HepG2 (cell line): ENCODE data around the gene FOXA3. TPM values are rescaled to one million over a fixed set of nuclear protein-coding genes. Genes with fewer than 3 reads are reported as not detected.

Experiments used
- ATF1 ChIP-seq: IDR thresholded peaks from 2 replicates; pipeline ENCODE4 v1.6.1; 2016; ENCODE audit warnings: mild to moderate bottlenecking, control low read depth
- ATRX ChIP-seq: sonication (generic); formaldehyde crosslinking; IDR thresholded peaks from 2 replicates; pipeline ENCODE4 v1.4.0; 2020; ENCODE audit warnings: missing genetic modification reagents, borderline replicate concordance
- HOXA3 ChIP-seq: sonication (generic); formaldehyde crosslinking; IDR thresholded peaks from 2 replicates; pipeline ENCODE4 v1.5.0; 2020; ENCODE audit warnings: missing genetic modification reagents
- KMT2A ChIP-seq: sonication (generic); formaldehyde crosslinking; IDR thresholded peaks from 2 replicates; pipeline ENCODE4 v1.4.0; 2020; ENCODE audit warnings: missing genetic modification reagents
- MAFF ChIP-seq: IDR thresholded peaks from 2 replicates; pipeline ENCODE4 v1.6.1; 2011; ENCODE audit warnings: low read depth, low read length, improper control_type of control experiment
- PHF5A ChIP-seq: IDR thresholded peaks from one replicate; pipeline ENCODE4 v1.6.1; 2018; ENCODE audit warnings: low read depth, missing genetic modification reagents; ENCODE audit not compliant: unreplicated experiment
- PHF8 ChIP-seq: sonication (generic); formaldehyde crosslinking; IDR thresholded peaks from 2 replicates; pipeline ENCODE4 v1.5.0; 2020; ENCODE audit warnings: missing genetic modification reagents
- RCOR2 ChIP-seq: IDR thresholded peaks from 2 replicates; pipeline ENCODE4 v1.6.1; 2016; ENCODE audit warnings: missing biosample characterization, missing genetic modification reagents
- RFX3 ChIP-seq: IDR thresholded peaks from 2 replicates; pipeline ENCODE4 v1.6.1; 2016; ENCODE audit warnings: missing biosample characterization, missing genetic modification reagents
- SKI ChIP-seq: fragments of 450-650 bp; IDR thresholded peaks from one replicate; pipeline ENCODE4 v1.6.1; 2018; ENCODE audit warnings: mild to moderate bottlenecking; ENCODE audit not compliant: partially characterized antibody
- SYNCRIP ChIP-seq: fragments of 200-400 bp; formaldehyde crosslinking; IDR thresholded peaks from 2 replicates; pipeline ENCODE4 v1.6.1; 2018; ENCODE audit warnings: mild to moderate bottlenecking, low read depth, low read length; ENCODE audit not compliant: insufficient read depth
- TSC22D2 ChIP-seq: sonication (generic); formaldehyde crosslinking; IDR thresholded peaks from 2 replicates; pipeline ENCODE4 v1.5.1; 2020; ENCODE audit warnings: missing genetic modification reagents, mild to moderate bottlenecking, borderline replicate concordance
- ZBTB7B ChIP-seq: sonication (generic); formaldehyde crosslinking; IDR thresholded peaks from 2 replicates; pipeline ENCODE4 v1.4.0; 2020; ENCODE audit warnings: missing genetic modification reagents
- ZNF207 ChIP-seq: fragments of 450-650 bp; IDR thresholded peaks from 2 replicates; pipeline ENCODE4 v1.6.1; 2016; ENCODE audit warnings: antibody characterized with exemption, borderline replicate concordance
- ZNF230 ChIP-seq: sonication (generic); formaldehyde crosslinking; IDR thresholded peaks from 2 replicates; pipeline ENCODE4 v1.4.0; 2020; ENCODE audit warnings: mild to moderate bottlenecking, missing genetic modification reagents
- ZNF30 ChIP-seq: sonication (generic); formaldehyde crosslinking; IDR thresholded peaks from 2 replicates; pipeline ENCODE4 v1.5.0; 2020; ENCODE audit warnings: mild to moderate bottlenecking, missing genetic modification reagents
- ZNF75D ChIP-seq: sonication (generic); formaldehyde crosslinking; IDR thresholded peaks from 2 replicates; pipeline ENCODE4 v1.8.1; 2023; ENCODE audit warnings: missing genetic modification reagents, mild to moderate bottlenecking, borderline replicate concordance
- ZSCAN22 ChIP-seq: sonication (generic); formaldehyde crosslinking; IDR thresholded peaks from 2 replicates; pipeline ENCODE4 v1.4.0; 2020; ENCODE audit warnings: mild to moderate bottlenecking, missing genetic modification reagents
- polyA plus RNA-seq, 8 experiments: library from polyadenylated mRNA; depleted of rRNA in 3 of 8; stranded (reverse) in 7 of 8; unstranded in 1 of 8; fragments of >200 nt; fragmentation: Illumina TruSeq in 4 of 8; extraction: Trizol in 4 of 8; gene quantifications; 2 replicates each; pipeline versions ENCODE4 v1.2.1 to v1.2.3, GENCODE V29; 2011 to 2016; ENCODE audit warnings: low read depth in 4 of 8, missing spikeins in 1 of 8, mixed read lengths in 1 of 8; ENCODE audit not compliant: insufficient read depth in 1 of 8
- total RNA-seq, 5 experiments: library from RNA; depleted of rRNA; stranded (reverse); fragments of >200 nt; fragmentation: Illumina TruSeq; extraction: Trizol; gene quantifications; 2 replicates each; pipeline ENCODE4 v1.2.3, GENCODE V29; 2016; ENCODE audit warnings: low read depth in 1 of 5
- TF ChIP-seq, protein P1 (sequence below): sonication (generic); formaldehyde crosslinking; IDR thresholded peaks from 2 replicates; pipeline ENCODE4 v1.5.1; 2020; ENCODE audit warnings: mild to moderate bottlenecking, missing genetic modification reagents
- TF ChIP-seq, protein P2 (sequence below): sonication (generic); formaldehyde crosslinking; IDR thresholded peaks from 2 replicates; pipeline ENCODE4 v1.4.0; 2020; ENCODE audit warnings: missing genetic modification reagents, borderline replicate concordance
- TF ChIP-seq, protein P3 (sequence below): sonication (generic); formaldehyde crosslinking; IDR thresholded peaks from 2 replicates; pipeline ENCODE4 v1.4.0; 2020; ENCODE audit warnings: missing genetic modification reagents; ENCODE audit errors: not compliant biosample characterization
- TF ChIP-seq, protein P4 (sequence below): IDR thresholded peaks from 2 replicates; pipeline ENCODE4 v1.6.1; 2018; ENCODE audit warnings: missing genetic modification reagents, mild to moderate bottlenecking, missing compliant biosample characterization

FOXA3 gene
- total and polyA plus RNA-seq, 2 of the 13 experiments (the other 11 are each of a cell fraction or from before 2014, with no cell fraction given): 29.8 to 47.6 TPM

DNA sequence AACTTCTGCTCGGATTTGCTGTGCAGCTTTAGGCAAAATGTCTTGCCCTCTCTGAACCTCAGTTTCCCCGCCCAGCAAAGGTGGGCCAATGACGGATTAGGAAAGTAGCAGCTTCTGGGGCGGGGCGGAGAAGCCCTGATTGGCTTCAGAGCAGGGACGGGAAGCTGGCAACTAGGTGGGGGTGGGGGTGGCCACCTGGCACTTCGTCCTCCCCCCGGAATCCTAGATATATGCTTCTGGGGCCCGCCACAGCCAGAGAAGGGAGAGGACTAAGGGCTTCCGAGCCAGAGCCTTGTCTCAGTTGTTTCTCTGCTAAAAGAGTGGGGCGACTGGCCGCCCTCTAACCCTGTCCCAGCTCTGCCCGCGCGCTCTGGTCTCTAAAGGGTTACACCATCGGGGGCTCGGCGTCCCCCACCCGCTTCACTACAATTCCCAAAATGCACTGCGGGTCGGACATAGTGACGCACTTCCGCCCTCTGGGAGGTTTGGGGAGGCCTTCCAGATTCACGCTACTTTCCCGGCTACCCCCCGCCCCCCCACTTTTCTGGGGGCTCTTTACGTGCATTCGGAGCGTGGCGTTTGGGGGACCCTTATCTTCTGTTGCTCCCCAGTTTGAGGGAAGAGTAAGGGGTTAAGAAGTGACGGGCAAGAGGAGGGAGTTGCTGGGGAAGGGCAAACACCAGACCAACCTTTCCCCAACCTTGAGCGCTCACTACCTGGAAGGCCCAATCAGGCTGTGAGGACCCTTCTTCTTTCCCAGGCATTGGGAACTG, 22.5 kb downstream of the FOXA3 start (continued):
- TF ChIP-seq ZBTB7B (CRISPR knock-in tag): no peak; the same call in 1 of the 2 replicates
- TF ChIP-seq, protein P1, sequence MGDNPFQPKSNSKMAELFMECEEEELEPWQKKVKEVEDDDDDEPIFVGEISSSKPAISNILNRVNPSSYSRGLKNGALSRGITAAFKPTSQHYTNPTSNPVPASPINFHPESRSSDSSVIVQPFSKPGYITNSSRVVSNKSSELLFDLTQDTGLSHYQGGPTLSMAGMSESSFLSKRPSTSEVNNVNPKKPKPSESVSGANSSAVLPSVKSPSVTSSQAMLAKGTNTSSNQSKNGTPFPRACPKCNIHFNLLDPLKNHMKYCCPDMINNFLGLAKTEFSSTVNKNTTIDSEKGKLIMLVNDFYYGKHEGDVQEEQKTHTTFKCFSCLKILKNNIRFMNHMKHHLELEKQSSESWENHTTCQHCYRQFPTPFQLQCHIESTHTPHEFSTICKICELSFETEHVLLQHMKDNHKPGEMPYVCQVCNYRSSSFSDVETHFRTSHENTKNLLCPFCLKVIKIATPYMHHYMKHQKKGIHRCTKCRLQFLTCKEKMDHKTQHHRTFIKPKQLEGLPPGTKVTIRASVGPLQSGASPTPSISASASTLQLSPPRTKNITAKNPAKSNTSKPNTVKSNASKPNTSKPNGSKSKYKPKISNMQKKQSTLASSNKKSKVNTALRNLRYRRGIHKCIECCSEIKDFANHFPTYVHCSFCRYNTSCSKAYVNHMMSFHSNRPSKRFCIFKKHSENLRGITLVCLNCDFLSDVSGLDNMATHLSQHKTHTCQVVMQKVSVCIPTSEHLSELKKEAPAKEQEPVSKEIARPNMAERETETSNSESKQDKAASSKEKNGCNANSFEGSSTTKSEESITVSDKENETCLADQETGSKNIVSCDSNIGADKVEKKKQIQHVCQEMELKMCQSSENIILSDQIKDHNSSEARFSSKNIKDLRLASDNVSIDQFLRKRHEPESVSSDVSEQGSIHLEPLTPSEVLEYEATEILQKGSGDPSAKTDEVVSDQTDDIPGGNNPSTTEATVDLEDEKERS (CRISPR knock-in tag): 0 out of 2 replicates have a peak, but pooled peaks have one; percentile 11
- peak; percentile 65 for TF ChIP-seq RCOR2 (CRISPR knock-in tag)
- no peak for TF ChIP-seq RFX3 (CRISPR knock-in tag)
- TF ChIP-seq, protein P2, sequence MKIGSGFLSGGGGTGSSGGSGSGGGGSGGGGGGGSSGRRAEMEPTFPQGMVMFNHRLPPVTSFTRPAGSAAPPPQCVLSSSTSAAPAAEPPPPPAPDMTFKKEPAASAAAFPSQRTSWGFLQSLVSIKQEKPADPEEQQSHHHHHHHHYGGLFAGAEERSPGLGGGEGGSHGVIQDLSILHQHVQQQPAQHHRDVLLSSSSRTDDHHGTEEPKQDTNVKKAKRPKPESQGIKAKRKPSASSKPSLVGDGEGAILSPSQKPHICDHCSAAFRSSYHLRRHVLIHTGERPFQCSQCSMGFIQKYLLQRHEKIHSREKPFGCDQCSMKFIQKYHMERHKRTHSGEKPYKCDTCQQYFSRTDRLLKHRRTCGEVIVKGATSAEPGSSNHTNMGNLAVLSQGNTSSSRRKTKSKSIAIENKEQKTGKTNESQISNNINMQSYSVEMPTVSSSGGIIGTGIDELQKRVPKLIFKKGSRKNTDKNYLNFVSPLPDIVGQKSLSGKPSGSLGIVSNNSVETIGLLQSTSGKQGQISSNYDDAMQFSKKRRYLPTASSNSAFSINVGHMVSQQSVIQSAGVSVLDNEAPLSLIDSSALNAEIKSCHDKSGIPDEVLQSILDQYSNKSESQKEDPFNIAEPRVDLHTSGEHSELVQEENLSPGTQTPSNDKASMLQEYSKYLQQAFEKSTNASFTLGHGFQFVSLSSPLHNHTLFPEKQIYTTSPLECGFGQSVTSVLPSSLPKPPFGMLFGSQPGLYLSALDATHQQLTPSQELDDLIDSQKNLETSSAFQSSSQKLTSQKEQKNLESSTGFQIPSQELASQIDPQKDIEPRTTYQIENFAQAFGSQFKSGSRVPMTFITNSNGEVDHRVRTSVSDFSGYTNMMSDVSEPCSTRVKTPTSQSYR (CRISPR knock-in tag): peak; percentile 67; the same call in 1 of the 2 replicates
- TF ChIP-seq TSC22D2: 0 out of 2 replicates have a peak, but pooled peaks have one; percentile 46
- TF ChIP-seq HOXA3 (CRISPR knock-in tag): peak; percentile 75; the same call in 1 of the 2 replicates
- TF ChIP-seq MAFF: no peak
- TF ChIP-seq SYNCRIP: no peak
- no peak for TF ChIP-seq ATRX (CRISPR knock-in tag)
- 0 out of 2 replicates have a peak, but pooled peaks have one; percentile 17 for TF ChIP-seq KMT2A (CRISPR knock-in tag)
- TF ChIP-seq ATF1: peak; percentile 95
- no peak for TF ChIP-seq ZNF75D
- no peak for TF ChIP-seq SKI
- TF ChIP-seq ZNF230 (CRISPR knock-in tag): peak; percentile 69
- TF ChIP-seq ZNF207: no peak
- no peak for TF ChIP-seq ZNF30 (CRISPR knock-in tag)
- TF ChIP-seq, protein P3, sequence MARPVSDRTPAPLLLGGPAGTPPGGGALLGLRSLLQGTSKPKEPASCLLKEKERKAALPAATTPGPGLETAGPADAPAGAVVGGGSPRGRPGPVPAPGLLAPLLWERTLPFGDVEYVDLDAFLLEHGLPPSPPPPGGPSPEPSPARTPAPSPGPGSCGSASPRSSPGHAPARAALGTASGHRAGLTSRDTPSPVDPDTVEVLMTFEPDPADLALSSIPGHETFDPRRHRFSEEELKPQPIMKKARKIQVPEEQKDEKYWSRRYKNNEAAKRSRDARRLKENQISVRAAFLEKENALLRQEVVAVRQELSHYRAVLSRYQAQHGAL (CRISPR knock-in tag): peak; percentile 16
- TF ChIP-seq, protein P4, sequence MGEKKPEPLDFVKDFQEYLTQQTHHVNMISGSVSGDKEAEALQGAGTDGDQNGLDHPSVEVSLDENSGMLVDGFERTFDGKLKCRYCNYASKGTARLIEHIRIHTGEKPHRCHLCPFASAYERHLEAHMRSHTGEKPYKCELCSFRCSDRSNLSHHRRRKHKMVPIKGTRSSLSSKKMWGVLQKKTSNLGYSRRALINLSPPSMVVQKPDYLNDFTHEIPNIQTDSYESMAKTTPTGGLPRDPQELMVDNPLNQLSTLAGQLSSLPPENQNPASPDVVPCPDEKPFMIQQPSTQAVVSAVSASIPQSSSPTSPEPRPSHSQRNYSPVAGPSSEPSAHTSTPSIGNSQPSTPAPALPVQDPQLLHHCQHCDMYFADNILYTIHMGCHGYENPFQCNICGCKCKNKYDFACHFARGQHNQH (CRISPR knock-in tag): peak; percentile 39
- TF ChIP-seq ZSCAN22 (CRISPR knock-in tag): peak; percentile 49; the same call in 1 of the 2 replicates
- TF ChIP-seq PHF8 (CRISPR knock-in tag): peak; percentile 85
- peak; percentile 70 for TF ChIP-seq PHF5A (CRISPR knock-in tag)
